Measurements from ENCODE around the gene XIRP2. TPM values are rescaled to one million over a fixed set of nuclear protein-coding genes. Genes with fewer than 3 reads are reported as not detected.

XIRP2 gene
- total and polyA plus RNA-seq, 10 of the 15 experiments (the other 5 are each of a cell fraction or from before 2014, with no cell fraction given), result 0.03 TPM; not detected in 9

GRCh38 chr2:166926657-166927056, 38.4 kb downstream of the XIRP2 start:
- Histone ChIP-seq H4K20me1 (ENCODE audit: control insufficient read depth, insufficient read depth) (no peaks in the 10 kb centered on the region), H3K9me3 (replicated peaks; ENCODE audit: control insufficient read depth, insufficient read depth, low read length) (no peaks in the 10 kb centered on the region), H3K4me2 (ENCODE audit: control insufficient read depth, insufficient read depth) (no peak overlapping the region), H2AFZ (ENCODE audit: control insufficient read depth, low read depth, low read length) (no peak overlapping the region), H3K4me1 (ENCODE audit: control insufficient read depth, insufficient read depth, low read length) (no peaks in the 10 kb centered on the region), H3K36me3 (ENCODE audit: control insufficient read depth in 2 of 2, insufficient read depth in 2 of 2, low read length in 1 of 2) (no peaks in the 10 kb centered on the region), H3K79me2 (ENCODE audit: control insufficient read depth, insufficient read depth, low read length) (no peaks in the 10 kb centered on the region), H3K27ac (ENCODE audit: control insufficient read depth, insufficient read depth) (no peak overlapping the region), H3K4me3 (no peak overlapping the region), H3K9ac (ENCODE audit: control insufficient read depth, insufficient read depth, low read length) (no peak overlapping the region), H3K27me3 (replicated peaks in 1 of 2; ENCODE audit: control insufficient read depth in 2 of 2, insufficient read depth in 2 of 2, low read length in 1 of 2) (no peaks in the 10 kb centered on the region)
- WGBS (ENCODE audit: insufficient coverage, insufficient replicate concordance, low lambda C conversion rate, missing lambda C conversion rate), result 0% methylated on average over 1 of the region's 1 CpG
- POLR2A ChIA-PET, result interaction anchor here (0.5 kb wide), 1 partner anchor 19 kb away, joined by 4 read pairs; no protein-coding TSS in a partner anchor
- intact Hi-C loops (cut with micrococcal nuclease; ENCODE audit: unreplicated experiment), result no loop called here
- no TSS peak for BruUV-seq (replicated peaks)
- TF ChIP-seq IRF4 (IDR thresholded peaks at IDR 0.05; ENCODE audit: low read depth, low read length), result no peak
- DNase-seq (ENCODE audit: low read depth, low spot score), result no peak
- RAD21 ChIA-PET (ENCODE audit: unreplicated experiment), result no interaction called here
- SMC1A ChIA-PET (ENCODE audit: uncharacterized antibody, unreplicated experiment), result no interaction called here
- no peak for ATAC-seq
- in situ Hi-C loops (cut with MboI), result no loop called here
- CTCF ChIA-PET, result no interaction called here
- no peak for FAIRE-seq

DNA sequence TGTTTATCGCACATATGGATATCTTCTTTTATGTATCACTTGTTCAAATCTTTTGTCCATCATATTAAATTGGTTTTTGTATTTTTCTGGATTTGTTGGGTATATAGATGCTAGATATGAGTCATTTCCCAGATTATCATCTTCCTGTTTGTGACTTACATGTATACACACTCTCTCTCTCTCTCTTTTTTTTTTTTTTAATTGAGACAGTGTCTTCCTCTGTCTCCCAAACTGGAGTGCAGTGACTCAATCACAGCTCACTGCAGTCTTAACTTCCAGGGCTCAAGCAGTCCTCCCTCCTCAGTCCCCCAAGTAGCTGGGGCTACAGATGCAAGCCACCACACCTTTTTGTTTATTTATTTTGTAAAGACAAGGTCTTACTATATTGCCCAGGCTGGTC, 43.8 kb downstream of the XIRP2 start:
- ChIA-PET CTCF (no interaction called here), SMC1A (ENCODE audit: uncharacterized antibody, unreplicated experiment) (interaction anchor here (0.6 kb wide), 1 partner anchor 1107 kb away, joined by 3 read pairs; no protein-coding TSS in a partner anchor), RAD21 (ENCODE audit: unreplicated experiment) (no interaction called here), POLR2A (no interaction called here)
- H3K9ac ChIP-seq (ENCODE audit: control insufficient read depth, insufficient read depth, low read length), result no peak overlapping the region
- H3K79me2 ChIP-seq (ENCODE audit: control insufficient read depth, insufficient read depth, low read length), result no peaks in the 10 kb centered on the region
- no peak overlapping the region for H3K4me3 ChIP-seq
- H2AFZ ChIP-seq (ENCODE audit: control insufficient read depth, low read depth, low read length), result no peak overlapping the region
- no peaks in the 10 kb centered on the region for H3K4me1 ChIP-seq (ENCODE audit: control insufficient read depth, insufficient read depth, low read length)
- ATAC-seq, result no peak
- H4K20me1 ChIP-seq (ENCODE audit: control insufficient read depth, insufficient read depth), result no peaks in the 10 kb centered on the region
- no peak overlapping the region for H3K4me2 ChIP-seq (ENCODE audit: control insufficient read depth, insufficient read depth)
- no peak for FAIRE-seq
- H3K27ac ChIP-seq (ENCODE audit: control insufficient read depth, insufficient read depth), result no peak overlapping the region
- H3K27me3 ChIP-seq (replicated peaks in 1 of 2; ENCODE audit: control insufficient read depth in 2 of 2, insufficient read depth in 2 of 2, low read length in 1 of 2), result no peaks in the 10 kb centered on the region
- 27% methylated on average over 1 of the region's 1 CpG for WGBS (ENCODE audit: insufficient coverage, insufficient replicate concordance, low lambda C conversion rate, missing lambda C conversion rate)
- H3K9me3 ChIP-seq (replicated peaks; ENCODE audit: control insufficient read depth, insufficient read depth, low read length), result no peaks in the 10 kb centered on the region
- DNase-seq (ENCODE audit: low read depth, low spot score), result no peak
- intact Hi-C loops (cut with micrococcal nuclease; ENCODE audit: unreplicated experiment) (no loop called here), in situ Hi-C loops (cut with MboI) (no loop called here)
- no peaks in the 10 kb centered on the region for H3K36me3 ChIP-seq (ENCODE audit: control insufficient read depth in 2 of 2, insufficient read depth in 2 of 2, low read length in 1 of 2)
- TF ChIP-seq NRF1 (conservative IDR thresholded peaks at IDR 0.05; ENCODE audit: low read depth, low read length) (no peak), ATF7 (IDR thresholded peaks at IDR 0.05; ENCODE audit: low read depth) (no peak), RAD51 (IDR thresholded peaks at IDR 0.05) (no peak), NR2C1 (IDR thresholded peaks at IDR 0.05) (no peak), DPF2 (IDR thresholded peaks at IDR 0.05) (no peak)
- BruUV-seq (replicated peaks), result no TSS peak
